Effector memory CD8-positive, alpha-beta T cell (primary cell): Measurements from ENCODE around the gene BSN.
A peak's percentile ranks its signal among the peaks of the same experiment; 100 is the strongest.

Experiments used
- ATAC-seq: fragments of 150-1000 bp; cut with Tn5 transposase; replicated peaks from 2 replicates; pipeline ENCODE4 v1.10.0; 2021; ENCODE audit warnings: mild to moderate bottlenecking, moderate library complexity
- DNase-seq, 3 experiments: peaks; one replicate each; pipeline ENCODE4 v3.0.0; 2021
- H3K27ac Mint-ChIP-seq, 2 donors: one replicate each; pipeline ENCODE4 v1.8.0; 2022; ENCODE audit warnings: mild to moderate bottlenecking in 2 of 2, mixed read lengths in 2 of 2, moderate library complexity in 2 of 2
- H3K27me3 Mint-ChIP-seq, 2 donors: one replicate each; pipeline ENCODE4 v1.8.0; 2022; ENCODE audit warnings: mixed read lengths in 2 of 2
- H3K36me3 Mint-ChIP-seq: one replicate; pipeline ENCODE4 v1.8.0; 2022; ENCODE audit warnings: mild to moderate bottlenecking, moderate library complexity, mixed read lengths; ENCODE audit not compliant: insufficient read depth
- H3K4me1 Mint-ChIP-seq, 2 donors: one replicate each; pipeline ENCODE4 v1.8.0; 2022; ENCODE audit warnings: low read depth in 2 of 2, mixed read lengths in 2 of 2
- H3K4me3 Mint-ChIP-seq, 2 donors: one replicate each; pipeline ENCODE4 v1.8.0; 2022; ENCODE audit warnings: mild to moderate bottlenecking in 2 of 2, mixed read lengths in 2 of 2, moderate library complexity in 2 of 2
- H3K9me3 Mint-ChIP-seq, 2 donors: one replicate each; pipeline ENCODE4 v1.8.0; 2022; ENCODE audit warnings: mixed read lengths in 2 of 2

Gene BSN

DNA sequence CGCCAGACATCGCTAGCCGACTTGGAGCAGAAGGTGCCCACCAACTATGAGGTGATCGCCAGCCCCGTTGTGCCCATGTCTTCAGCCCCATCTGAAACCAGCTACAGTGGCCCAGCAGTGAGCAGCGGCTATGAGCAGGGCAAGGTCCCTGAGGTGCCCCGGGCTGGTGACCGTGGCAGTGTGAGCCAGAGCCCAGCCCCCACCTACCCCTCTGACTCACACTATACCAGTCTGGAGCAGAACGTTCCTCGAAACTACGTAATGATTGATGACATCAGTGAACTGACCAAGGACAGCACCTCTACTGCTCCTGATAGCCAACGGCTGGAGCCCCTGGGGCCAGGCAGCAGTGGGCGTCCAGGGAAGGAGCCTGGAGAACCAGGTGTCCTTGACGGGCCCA lies 107.0 kb downstream of the BSN start:
- Mint-ChIP-seq H3K27ac (no peak overlapping the region), H3K4me1 (peaks cover 0 to 4% of the 10 kb centered on the region in 2 donors), H3K4me3 (no peak overlapping the region), H3K36me3 (no peaks in the 10 kb centered on the region), H3K27me3 (peaks cover 4 to 36% of the 10 kb centered on the region in 2 donors), H3K9me3 (no peaks in the 10 kb centered on the region)
- ATAC-seq: no peak
- no peak for DNase-seq

DNA sequence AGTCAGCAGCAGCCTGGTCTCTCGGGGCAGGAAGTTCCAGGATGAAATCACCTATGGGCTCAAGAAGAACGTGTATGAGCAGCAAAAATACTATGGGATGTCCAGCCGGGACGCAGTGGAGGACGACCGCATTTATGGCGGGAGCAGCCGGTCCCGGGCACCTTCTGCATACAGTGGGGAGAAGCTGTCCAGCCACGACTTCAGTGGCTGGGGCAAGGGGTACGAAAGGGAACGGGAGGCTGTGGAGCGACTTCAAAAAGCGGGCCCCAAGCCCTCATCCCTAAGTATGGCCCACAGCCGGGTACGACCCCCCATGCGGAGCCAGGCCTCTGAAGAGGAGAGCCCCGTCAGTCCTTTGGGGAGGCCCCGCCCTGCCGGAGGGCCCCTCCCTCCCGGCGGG lies 107.7 kb downstream of the BSN start:
- Mint-ChIP-seq H3K4me1 (no peaks in the 10 kb centered on the region), H3K27ac (no peak overlapping the region), H3K9me3 (no peaks in the 10 kb centered on the region), H3K27me3 (peaks cover 0 to 36% of the 10 kb centered on the region in 2 donors), H3K36me3 (no peaks in the 10 kb centered on the region), H3K4me3 (no peak overlapping the region)
- DNase-seq (no peak), ATAC-seq (no peak)

DNA sequence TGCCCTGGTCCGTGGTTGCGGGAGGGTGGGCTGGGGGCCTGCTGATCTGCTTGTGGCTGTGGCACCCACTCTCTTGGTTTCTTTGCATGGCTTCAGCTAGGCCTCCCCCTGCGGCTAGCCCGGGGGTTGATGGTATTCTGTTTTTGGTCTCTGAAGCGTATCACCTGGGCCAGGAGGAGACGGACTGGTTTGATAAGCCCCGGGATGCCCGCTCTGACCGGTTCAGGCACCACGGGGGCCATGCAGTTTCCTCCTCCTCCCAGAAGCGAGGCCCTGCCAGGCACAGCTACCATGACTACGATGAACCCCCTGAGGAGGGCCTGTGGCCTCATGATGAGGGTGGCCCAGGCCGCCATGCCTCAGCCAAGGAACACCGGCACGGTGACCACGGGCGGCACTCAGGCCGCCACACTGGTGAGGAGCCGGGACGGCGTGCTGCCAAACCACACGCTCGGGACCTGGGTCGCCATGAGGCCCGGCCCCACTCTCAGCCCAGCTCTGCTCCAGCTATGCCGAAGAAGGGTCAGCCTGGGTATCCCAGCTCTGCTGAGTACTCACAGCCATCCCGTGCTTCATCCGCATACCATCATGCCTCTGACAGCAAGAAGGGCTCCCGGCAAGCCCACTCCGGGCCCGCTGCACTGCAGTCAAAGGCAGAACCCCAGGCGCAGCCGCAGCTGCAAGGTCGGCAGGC lies 108.6 kb downstream of the BSN start:
- no peak overlapping the region for H3K4me3 Mint-ChIP-seq
- H3K9me3 Mint-ChIP-seq: no peaks in the 10 kb centered on the region
- peaks cover 0 to 43% of the 10 kb centered on the region in 2 donors for H3K27me3 Mint-ChIP-seq
- H3K4me1 Mint-ChIP-seq: no peaks in the 10 kb centered on the region
- ATAC-seq (no peak), DNase-seq (no peak)
- H3K36me3 Mint-ChIP-seq: no peaks in the 10 kb centered on the region
- no peak overlapping the region for H3K27ac Mint-ChIP-seq

DNA sequence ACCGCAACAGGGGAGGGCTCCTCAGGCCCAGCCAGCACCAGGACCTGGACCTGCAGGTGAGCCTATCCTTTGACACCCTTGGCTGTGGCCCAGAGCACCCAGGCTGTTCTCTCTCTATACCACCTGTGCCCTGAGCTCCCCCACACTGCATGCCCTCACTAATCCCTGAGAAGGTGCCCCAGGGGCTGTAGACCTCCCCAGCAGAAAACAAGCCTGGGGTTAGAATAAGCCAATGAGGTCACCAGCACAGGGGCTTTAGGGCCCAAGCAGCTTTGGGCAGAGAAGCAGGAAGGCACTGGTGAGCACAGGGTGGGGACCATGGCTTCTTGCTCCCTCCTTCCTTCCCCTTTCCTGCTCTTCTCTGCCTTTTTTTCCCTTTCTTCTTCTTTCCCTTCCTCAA lies 109.6 kb downstream of the BSN start:
- H3K36me3 Mint-ChIP-seq: no peaks in the 10 kb centered on the region
- ATAC-seq: no peak

DNA sequence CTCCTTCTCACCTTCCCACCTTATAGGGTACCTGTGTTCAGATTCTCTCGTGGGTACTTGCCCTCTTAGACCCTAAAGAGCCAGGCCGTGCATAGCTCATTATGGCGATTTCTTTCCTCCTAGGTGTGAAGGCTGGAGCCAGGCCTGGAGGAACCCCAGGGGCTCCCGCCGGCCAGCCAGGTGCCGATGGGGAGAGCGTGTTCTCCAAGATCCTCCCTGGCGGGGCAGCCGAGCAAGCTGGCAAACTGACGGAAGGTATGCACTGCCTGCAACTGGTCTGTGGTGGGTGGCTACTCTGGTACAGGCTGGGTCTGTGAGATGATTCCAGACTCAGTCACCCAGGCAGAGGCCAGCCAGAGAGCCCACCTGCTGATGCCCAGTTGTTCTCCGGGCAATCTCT lies 110.0 kb downstream of the BSN start:
- no peak for ATAC-seq
- Mint-ChIP-seq H3K27ac (no peak overlapping the region), H3K27me3 (peaks cover 0 to 57% of the 10 kb centered on the region in 2 donors), H3K36me3 (no peaks in the 10 kb centered on the region), H3K4me3 (no peak overlapping the region), H3K9me3 (no peaks in the 10 kb centered on the region), H3K4me1 (no peaks in the 10 kb centered on the region)
- DNase-seq: no peak

More for the DNA sequence above, 109.6 kb downstream of the BSN start:
- no peaks in the 10 kb centered on the region for H3K9me3 Mint-ChIP-seq
- no peak overlapping the region for H3K4me3 Mint-ChIP-seq
- peaks cover 0 to 53% of the 10 kb centered on the region in 2 donors for H3K27me3 Mint-ChIP-seq
- no peak for DNase-seq
- no peak overlapping the region for H3K27ac Mint-ChIP-seq
- H3K4me1 Mint-ChIP-seq: no peaks in the 10 kb centered on the region

DNA sequence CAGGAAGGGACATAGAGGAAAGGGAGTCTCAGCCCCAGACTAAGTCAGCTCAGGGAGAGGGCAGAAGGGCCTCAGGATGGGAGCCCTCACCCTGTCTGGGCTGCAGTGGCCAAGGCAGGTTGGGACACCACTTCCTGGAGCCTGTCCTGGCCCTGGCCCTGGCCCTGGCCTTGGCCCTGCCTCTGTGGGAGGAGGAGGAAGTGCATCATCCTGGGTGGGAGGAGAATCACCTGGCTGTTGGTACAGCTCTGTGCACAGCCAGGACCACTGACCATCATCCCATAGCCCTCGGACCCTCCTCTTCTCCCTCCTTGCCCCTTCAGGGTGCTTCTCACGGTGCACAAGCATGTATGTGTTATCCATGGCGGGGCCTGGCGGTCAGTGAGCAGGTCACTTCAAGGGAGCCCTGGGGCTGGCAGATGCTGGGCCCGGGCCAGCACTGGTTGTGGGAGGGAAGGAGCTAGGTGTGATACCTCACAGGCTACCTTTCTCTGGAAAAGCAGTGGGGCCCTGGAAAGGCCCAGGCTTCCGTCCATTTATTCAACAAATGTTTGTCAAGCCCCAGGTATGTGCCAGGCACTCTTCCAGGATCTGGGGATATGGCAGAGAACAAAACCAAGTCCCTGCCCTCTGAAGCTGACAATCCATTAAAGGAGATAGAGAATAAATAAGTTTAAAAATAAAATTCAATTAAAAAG lies 111.7 kb downstream of the BSN start:
- no peaks in the 10 kb centered on the region for H3K36me3 Mint-ChIP-seq
- H3K27me3 Mint-ChIP-seq: peaks cover 0 to 57% of the 10 kb centered on the region in 2 donors
- no peak overlapping the region for H3K27ac Mint-ChIP-seq
- no peaks in the 10 kb centered on the region for H3K9me3 Mint-ChIP-seq
- H3K4me1 Mint-ChIP-seq: no peaks in the 10 kb centered on the region
- ATAC-seq (no peak), DNase-seq (no peak)
- H3K4me3 Mint-ChIP-seq: no peak overlapping the region

DNA sequence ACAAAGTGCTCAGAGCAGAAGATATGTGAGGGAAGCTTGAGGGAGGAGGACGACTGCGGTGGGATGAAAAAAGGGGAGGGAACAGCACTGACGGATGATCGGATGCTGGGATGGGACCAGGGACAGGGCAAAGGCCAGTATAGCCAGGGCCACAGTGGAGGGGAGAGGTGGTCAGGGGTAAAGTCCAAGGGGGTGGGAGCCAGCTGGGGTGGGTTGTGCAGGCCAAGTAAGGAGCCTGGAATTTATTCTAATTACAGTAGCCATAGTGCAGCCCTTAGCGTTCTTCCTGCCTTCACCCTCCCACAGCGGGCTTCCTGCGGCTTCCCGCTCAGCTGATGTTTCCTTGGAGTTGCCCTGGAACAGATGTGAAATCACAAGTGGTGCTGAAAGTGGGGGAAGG lies 112.3 kb downstream of the BSN start:
- ATAC-seq (no peak), DNase-seq (no peak)
- H3K9me3 Mint-ChIP-seq: no peaks in the 10 kb centered on the region
- H3K4me3 Mint-ChIP-seq: no peak overlapping the region
- no peaks in the 10 kb centered on the region for H3K4me1 Mint-ChIP-seq
- H3K27me3 Mint-ChIP-seq: peaks cover 0 to 50% of the 10 kb centered on the region in 2 donors
- H3K27ac Mint-ChIP-seq: no peak overlapping the region
- H3K36me3 Mint-ChIP-seq: no peaks in the 10 kb centered on the region

DNA sequence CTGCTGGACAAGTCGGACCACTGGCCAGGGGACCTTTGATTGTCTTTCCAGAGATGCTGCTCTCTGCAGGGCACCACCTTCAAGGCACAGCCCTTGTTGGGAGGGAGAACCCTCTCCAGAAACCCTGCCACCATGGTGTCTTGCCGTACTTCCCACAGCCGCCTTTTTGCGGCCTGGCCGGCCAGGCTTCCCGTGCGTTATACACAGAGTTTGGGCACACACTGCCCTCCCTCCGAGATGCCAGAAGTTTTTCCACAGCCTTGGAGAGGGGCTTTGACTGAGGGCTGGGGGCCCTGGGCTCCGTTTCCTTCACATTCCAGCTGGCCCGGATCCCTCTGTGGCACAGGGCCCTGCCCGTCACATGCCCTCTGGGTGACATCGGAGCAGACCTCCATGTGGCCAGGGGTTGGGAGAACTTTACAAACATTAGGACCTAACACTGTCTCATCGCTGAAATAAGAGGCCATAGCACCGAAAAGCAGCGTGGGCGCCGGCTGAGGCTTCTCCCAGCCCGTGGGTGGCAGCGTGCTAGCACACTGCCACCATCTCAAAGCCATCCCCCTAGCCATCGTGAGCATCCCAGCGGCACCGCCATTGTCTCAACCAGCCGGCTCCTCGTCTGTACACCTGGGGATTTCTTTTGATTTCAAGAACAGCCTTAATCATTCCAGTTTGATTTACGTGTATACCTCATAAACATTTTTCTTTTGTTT lies 113.6 kb downstream of the BSN start:
- H3K27me3 Mint-ChIP-seq: peaks cover 0 to 47% of the 10 kb centered on the region in 2 donors
- H3K4me1 Mint-ChIP-seq: peaks cover 2 to 4% of the 10 kb centered on the region in 2 donors
- H3K9me3 Mint-ChIP-seq: no peaks in the 10 kb centered on the region
- ATAC-seq (no peak), DNase-seq (no peak)
- H3K36me3 Mint-ChIP-seq: peaks cover 2% of the 10 kb centered on the region
- no peak overlapping the region for H3K4me3 Mint-ChIP-seq
- no peak overlapping the region for H3K27ac Mint-ChIP-seq

DNA sequence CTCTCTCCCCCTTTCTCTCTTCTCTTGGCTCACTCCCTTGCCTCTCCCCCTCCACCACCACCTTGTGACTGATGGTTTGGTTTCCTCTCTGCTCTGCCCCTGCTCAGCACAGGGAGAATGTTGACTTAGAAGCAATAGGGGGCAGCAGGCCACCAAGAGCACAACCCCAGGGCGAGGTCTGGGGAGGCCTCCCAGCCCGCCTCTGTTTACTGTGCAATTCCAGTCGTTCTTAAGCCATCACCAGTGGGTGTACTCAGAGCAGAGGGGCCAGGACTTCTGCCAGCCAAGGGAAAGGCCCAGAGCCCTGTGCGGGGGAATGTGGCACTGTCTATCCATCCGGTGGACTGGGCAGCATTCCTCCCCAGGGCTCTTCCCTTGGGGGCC lies 114.1 kb downstream of the BSN start:
- ATAC-seq: no peak
- no peak overlapping the region for H3K27ac Mint-ChIP-seq

DNA sequence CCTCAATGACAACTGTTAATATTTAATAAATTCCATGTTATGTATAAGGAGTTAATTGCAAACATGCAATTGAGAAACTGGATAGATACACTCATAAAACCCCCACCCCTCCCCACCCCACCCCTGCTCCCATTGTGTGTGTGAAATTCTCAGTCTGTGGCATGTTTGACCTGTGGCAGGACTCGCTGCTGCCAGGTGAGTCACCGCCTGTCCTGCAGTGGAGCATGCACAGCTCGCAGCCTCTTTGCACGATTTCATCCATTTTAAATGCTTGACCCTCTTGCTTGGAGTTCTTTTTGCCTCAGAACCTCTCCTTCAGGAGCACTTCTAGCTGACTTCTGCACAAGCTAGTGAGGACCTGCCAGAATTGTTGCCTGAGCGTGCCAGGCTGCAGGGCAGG lies 114.6 kb downstream of the BSN start:
- DNase-seq (no peak), ATAC-seq (no peak)
- Mint-ChIP-seq H3K4me3 (no peak overlapping the region), H3K4me1 (peaks cover 4 to 6% of the 10 kb centered on the region in 2 donors), H3K27me3 (peaks cover 0 to 47% of the 10 kb centered on the region in 2 donors), H3K9me3 (no peaks in the 10 kb centered on the region), H3K27ac (no peak overlapping the region), H3K36me3 (peaks cover 9% of the 10 kb centered on the region)

More for the DNA sequence above, 114.1 kb downstream of the BSN start:
- Mint-ChIP-seq H3K4me1 (peaks cover 4% of the 10 kb centered on the region in 2 donors), H3K4me3 (no peak overlapping the region), H3K9me3 (no peaks in the 10 kb centered on the region), H3K27me3 (peaks cover 0 to 47% of the 10 kb centered on the region in 2 donors), H3K36me3 (peaks cover 5% of the 10 kb centered on the region)
- DNase-seq: no peak

DNA sequence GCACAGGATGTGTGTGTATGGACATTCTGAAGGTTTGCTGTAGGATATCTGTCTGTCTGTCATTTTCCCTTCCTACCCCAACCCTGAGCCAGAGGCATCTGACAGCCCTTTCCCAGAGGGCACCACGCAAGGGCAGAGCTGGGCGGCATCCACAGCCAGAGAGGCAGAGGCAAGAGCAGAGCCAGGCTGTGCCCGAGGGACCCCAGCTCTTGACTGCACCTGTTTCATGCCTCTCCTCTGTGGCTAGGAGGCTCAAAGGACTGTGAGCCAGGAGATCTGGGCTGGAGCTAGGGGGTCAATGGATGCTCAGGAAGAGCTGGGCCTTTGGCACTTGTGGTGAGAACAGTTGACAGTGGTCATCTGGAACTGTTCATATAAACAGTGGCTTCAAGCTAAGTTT lies 115.1 kb downstream of the BSN start:
- no peaks in the 10 kb centered on the region for H3K9me3 Mint-ChIP-seq
- ATAC-seq: no peak
- H3K4me3 Mint-ChIP-seq: no peak overlapping the region
- H3K27me3 Mint-ChIP-seq: peaks cover 0 to 46% of the 10 kb centered on the region in 2 donors
- H3K4me1 Mint-ChIP-seq: peaks cover 4 to 6% of the 10 kb centered on the region in 2 donors
- no peak for DNase-seq
- no peak overlapping the region for H3K27ac Mint-ChIP-seq
- peaks cover 9% of the 10 kb centered on the region for H3K36me3 Mint-ChIP-seq

DNA sequence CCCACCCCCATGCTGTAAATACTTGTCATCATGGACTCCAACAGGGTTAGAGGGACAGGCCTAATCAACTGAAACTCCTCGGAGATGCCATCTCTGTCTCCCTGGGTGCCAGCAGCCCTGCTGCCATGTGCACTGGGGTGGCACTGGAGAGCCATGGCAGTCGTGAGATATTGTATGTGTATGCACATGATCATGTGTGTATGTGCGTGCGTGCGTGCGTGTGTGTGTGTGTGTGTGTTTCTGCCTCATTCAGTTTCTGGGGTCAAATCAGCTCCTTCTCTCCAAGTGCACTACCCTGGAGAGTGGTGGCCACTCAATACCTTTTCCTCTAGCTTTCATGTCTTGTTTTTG lies 116.6 kb downstream of the BSN start:
- H3K9me3 Mint-ChIP-seq: no peaks in the 10 kb centered on the region
- no peak overlapping the region for H3K4me3 Mint-ChIP-seq
- peaks cover 14 to 16% of the 10 kb centered on the region in 2 donors for H3K4me1 Mint-ChIP-seq
- peaks cover 12% of the 10 kb centered on the region for H3K36me3 Mint-ChIP-seq
- ATAC-seq (no peak), DNase-seq (no peak)
- H3K27me3 Mint-ChIP-seq: peaks cover 0 to 31% of the 10 kb centered on the region in 2 donors
- H3K27ac Mint-ChIP-seq: no peak overlapping the region

DNA sequence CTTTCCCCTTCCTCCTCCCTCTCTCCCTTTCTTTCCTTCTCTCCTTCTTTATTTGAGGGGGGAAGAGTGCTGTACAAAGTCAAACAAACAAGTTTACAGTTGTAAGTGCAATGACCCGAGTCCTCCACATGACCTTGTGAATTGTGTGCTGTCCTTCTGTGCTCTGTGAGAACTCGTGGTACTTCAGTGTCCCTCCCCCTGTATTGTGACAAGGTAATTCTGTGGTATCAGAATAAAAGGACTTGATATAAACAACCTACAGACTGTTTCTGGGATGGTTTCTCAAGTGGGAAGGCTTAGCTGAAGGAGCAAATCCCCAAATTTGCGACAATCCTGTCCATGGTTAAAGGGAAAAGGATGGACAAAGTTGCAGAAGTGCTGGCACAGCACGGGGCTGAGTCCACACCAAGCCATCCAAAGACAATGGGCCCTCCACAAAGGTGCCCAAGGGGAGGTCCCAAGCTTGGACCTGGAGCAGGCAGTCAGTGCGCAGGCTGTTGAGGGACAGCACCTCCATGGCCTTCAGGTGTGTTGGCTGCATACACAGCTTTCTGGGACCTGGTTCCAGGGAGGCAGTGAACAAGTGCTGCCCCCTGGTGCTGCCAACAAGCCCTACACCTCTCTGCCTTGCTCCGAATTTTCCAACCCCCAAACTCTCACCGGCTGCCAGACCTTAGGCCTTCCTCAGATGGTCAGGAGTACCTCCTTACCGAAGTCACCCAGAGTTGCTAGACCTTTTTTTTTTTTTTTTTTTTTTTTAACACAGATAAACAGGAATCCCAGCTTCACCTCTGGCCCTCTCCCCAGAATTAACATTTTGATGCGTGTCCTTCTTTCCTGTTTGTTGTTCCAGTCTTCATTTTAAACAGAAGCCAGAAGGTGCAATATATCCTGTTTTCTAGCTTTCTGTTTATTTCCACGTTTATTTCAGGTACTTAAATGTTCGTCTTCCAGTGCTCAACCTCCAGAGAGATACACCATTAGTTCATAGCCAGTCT lies 117.3 kb downstream of the BSN start:
- no peaks in the 10 kb centered on the region for H3K9me3 Mint-ChIP-seq
- peaks cover 12% of the 10 kb centered on the region for H3K36me3 Mint-ChIP-seq
- DNase-seq (peak; percentile 58 to 66 (median 65)), ATAC-seq (no peak)
- H3K4me1 Mint-ChIP-seq: peaks cover 17% of the 10 kb centered on the region in 2 donors
- H3K4me3 Mint-ChIP-seq: peak overlapping the region in 1 of 2 donors; percentile 40
- no peak overlapping the region for H3K27ac Mint-ChIP-seq
- peaks cover 0 to 24% of the 10 kb centered on the region in 2 donors for H3K27me3 Mint-ChIP-seq
